GM12878 (cell line): Measurements from ENCODE around the gene POMT1. TPM values are rescaled to one million over a fixed set of nuclear protein-coding genes. Genes with fewer than 3 reads are reported as not detected.
A peak's percentile ranks its signal among the peaks of the same experiment; 100 is the strongest.

Experiments
- BCL11A ChIP-seq: IDR thresholded peaks from 2 replicates; pipeline ENCODE4 v1.6.1; 2011; ENCODE audit warnings: low read depth, low read length
- CBX5 ChIP-seq: sonication (generic); IDR thresholded peaks from 2 replicates; pipeline ENCODE4 v1.6.1; 2016; ENCODE audit warnings: low read depth, moderate library complexity, mild to moderate bottlenecking, inconsistent platforms
- CHD1 ChIP-seq: IDR thresholded peaks from 2 replicates; pipeline ENCODE4 v1.6.1; 2012; ENCODE audit warnings: low read depth, low read length, improper control_type of control experiment
- HDGF ChIP-seq: fragments of 450-650 bp; IDR thresholded peaks from 2 replicates; pipeline ENCODE4 v1.6.1; 2016; ENCODE audit warnings: antibody characterized with exemption
- JUND ChIP-seq: IDR thresholded peaks from 2 replicates; pipeline ENCODE4 v1.6.1; 2012; ENCODE audit warnings: low read depth, mild to moderate bottlenecking, low read length, improper control_type of control experiment, moderate library complexity
- LARP7 ChIP-seq: fragments of 450-650 bp; IDR thresholded peaks from 2 replicates; pipeline ENCODE4 v1.6.1; 2017; ENCODE audit warnings: mild to moderate bottlenecking
- NFIC ChIP-seq: IDR thresholded peaks from 2 replicates; pipeline ENCODE4 v1.6.1; 2012; ENCODE audit warnings: low read depth, mild to moderate bottlenecking, inconsistent platforms, low read length, moderate library complexity
- NFYA ChIP-seq: IDR thresholded peaks from 2 replicates; pipeline ENCODE4 v1.6.1; 2011; ENCODE audit warnings: low read depth, mild to moderate bottlenecking, low read length, improper control_type of control experiment, borderline replicate concordance
- NR2C2 ChIP-seq: IDR thresholded peaks from 2 replicates; pipeline ENCODE4 v1.6.1; 2011; ENCODE audit warnings: borderline replicate concordance, low read depth; ENCODE audit not compliant: control insufficient read depth, insufficient read length
- POU2F2 ChIP-seq: IDR thresholded peaks from 3 replicates; pipeline ENCODE4 v1.6.1; 2011; ENCODE audit warnings: low read depth, mild to moderate bottlenecking, low read length, borderline replicate concordance
- SMC3 ChIP-seq: IDR thresholded peaks from 2 replicates; pipeline ENCODE4 v1.6.1; 2011; ENCODE audit warnings: low read length, improper control_type of control experiment, borderline replicate concordance
- TCF12 ChIP-seq: IDR thresholded peaks from 2 replicates; pipeline ENCODE4 v1.6.1; 2011; ENCODE audit warnings: low read depth, mild to moderate bottlenecking, low read length
- YY1 ChIP-seq: IDR thresholded peaks from 2 replicates; pipeline ENCODE4 v1.6.1; 2011; ENCODE audit warnings: low read depth, mild to moderate bottlenecking, low read length
- ZBED1 ChIP-seq: IDR thresholded peaks from 2 replicates; pipeline ENCODE4 v1.6.1; 2016; ENCODE audit warnings: borderline replicate concordance
- ZBTB33 ChIP-seq: fragments of 450-650 bp; IDR thresholded peaks from 2 replicates; pipeline ENCODE4 v1.6.1; 2017; ENCODE audit warnings: mild to moderate bottlenecking
- ZNF592 ChIP-seq: fragments of 450-650 bp; IDR thresholded peaks from 2 replicates; pipeline ENCODE4 v1.6.1; 2017; ENCODE audit warnings: mild to moderate bottlenecking, moderate library complexity
- polyA plus RNA-seq, 11 experiments: library from polyadenylated mRNA; depleted of rRNA in 4 of 11; unstranded in 6 of 11; stranded (reverse) in 5 of 11; fragments of >200 nt; fragmentation: Nextera tagmentation in 4 of 11; fragmentation: Illumina TruSeq in 1 of 11; extraction: Ambion mirVana in 4 of 11; extraction: Trizol in 1 of 11; gene quantifications; 1 replicate in 1 of 11; 2 replicates in 10 of 11; pipeline versions ENCODE4 v1.2.1 to v1.2.3, GENCODE V29; 2011 to 2016; ENCODE audit warnings: inconsistent platforms in 2 of 11, missing spikeins in 2 of 11, low read depth in 1 of 11
- total RNA-seq, 4 experiments: library from RNA; depleted of rRNA in 3 of 4; stranded (reverse); fragments of >200 nt in 3 of 4; fragmentation: Illumina TruSeq in 1 of 4; extraction: Trizol in 1 of 4; gene quantifications; 2 replicates each; pipeline versions ENCODE4 v1.2.1 to v1.2.3, GENCODE V29; 2013 to 2021
- TF ChIP-seq, protein P1 (sequence below): fragments of 150-350 bp; IDR thresholded peaks from 2 replicates; pipeline ENCODE4 v1.6.1; 2014; ENCODE audit warnings: mild to moderate bottlenecking, low read depth, low read length
- TF ChIP-seq, protein P2 (sequence below), 3 experiments: IDR thresholded peaks in 2 of 3; conservative IDR thresholded peaks in 1 of 3; 2 replicates each; pipeline ENCODE4 v1.5.1; 2011; ENCODE audit warnings: low read depth in 3 of 3, low read length in 3 of 3, mild to moderate bottlenecking in 3 of 3, control low read depth in 2 of 3, moderate library complexity in 2 of 3, inconsistent platforms in 1 of 3, mixed read lengths in 1 of 3; ENCODE audit not compliant: control insufficient read depth in 2 of 3, insufficient read depth in 1 of 3; ENCODE audit errors: extremely low read depth in 1 of 3
- TF ChIP-seq, protein P3 (sequence below): IDR thresholded peaks from 2 replicates; pipeline ENCODE4 v1.6.1; 2012; ENCODE audit warnings: low read depth, low read length, improper control_type of control experiment

The POMT1 gene
- total and polyA plus RNA-seq, 10 of the 15 experiments (the other 5 are each of a cell fraction or from before 2014, with no cell fraction given): 1.2 to 19.2 (median 12.6) TPM

- TF ChIP-seq, protein P1, sequence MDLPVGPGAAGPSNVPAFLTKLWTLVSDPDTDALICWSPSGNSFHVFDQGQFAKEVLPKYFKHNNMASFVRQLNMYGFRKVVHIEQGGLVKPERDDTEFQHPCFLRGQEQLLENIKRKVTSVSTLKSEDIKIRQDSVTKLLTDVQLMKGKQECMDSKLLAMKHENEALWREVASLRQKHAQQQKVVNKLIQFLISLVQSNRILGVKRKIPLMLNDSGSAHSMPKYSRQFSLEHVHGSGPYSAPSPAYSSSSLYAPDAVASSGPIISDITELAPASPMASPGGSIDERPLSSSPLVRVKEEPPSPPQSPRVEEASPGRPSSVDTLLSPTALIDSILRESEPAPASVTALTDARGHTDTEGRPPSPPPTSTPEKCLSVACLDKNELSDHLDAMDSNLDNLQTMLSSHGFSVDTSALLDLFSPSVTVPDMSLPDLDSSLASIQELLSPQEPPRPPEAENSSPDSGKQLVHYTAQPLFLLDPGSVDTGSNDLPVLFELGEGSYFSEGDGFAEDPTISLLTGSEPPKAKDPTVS: no peak
- no peak for TF ChIP-seq ZNF592
- TF ChIP-seq CBX5: no peak
- no peak for TF ChIP-seq NFYA
- no peak for TF ChIP-seq NFIC
- no peak for TF ChIP-seq JUND
- no peak for TF ChIP-seq CHD1
- TF ChIP-seq ZBED1: no peak
- TF ChIP-seq LARP7: 0 out of 2 replicates have a peak, but pooled peaks have one; percentile 53
- no peak for TF ChIP-seq SMC3
- no peak for TF ChIP-seq HDGF
- TF ChIP-seq POU2F2: no peak
- TF ChIP-seq BCL11A: no peak
- TF ChIP-seq, protein P2, sequence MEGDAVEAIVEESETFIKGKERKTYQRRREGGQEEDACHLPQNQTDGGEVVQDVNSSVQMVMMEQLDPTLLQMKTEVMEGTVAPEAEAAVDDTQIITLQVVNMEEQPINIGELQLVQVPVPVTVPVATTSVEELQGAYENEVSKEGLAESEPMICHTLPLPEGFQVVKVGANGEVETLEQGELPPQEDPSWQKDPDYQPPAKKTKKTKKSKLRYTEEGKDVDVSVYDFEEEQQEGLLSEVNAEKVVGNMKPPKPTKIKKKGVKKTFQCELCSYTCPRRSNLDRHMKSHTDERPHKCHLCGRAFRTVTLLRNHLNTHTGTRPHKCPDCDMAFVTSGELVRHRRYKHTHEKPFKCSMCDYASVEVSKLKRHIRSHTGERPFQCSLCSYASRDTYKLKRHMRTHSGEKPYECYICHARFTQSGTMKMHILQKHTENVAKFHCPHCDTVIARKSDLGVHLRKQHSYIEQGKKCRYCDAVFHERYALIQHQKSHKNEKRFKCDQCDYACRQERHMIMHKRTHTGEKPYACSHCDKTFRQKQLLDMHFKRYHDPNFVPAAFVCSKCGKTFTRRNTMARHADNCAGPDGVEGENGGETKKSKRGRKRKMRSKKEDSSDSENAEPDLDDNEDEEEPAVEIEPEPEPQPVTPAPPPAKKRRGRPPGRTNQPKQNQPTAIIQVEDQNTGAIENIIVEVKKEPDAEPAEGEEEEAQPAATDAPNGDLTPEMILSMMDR (IDR thresholded peaks at IDR 0.05 in 2 of 3, conservative IDR thresholded peaks at IDR 0.05 in 1 of 3; ENCODE audit: control insufficient read depth in 2 of 3, extremely low read depth in 1 of 3, insufficient read depth in 1 of 3, low read depth in 3 of 3, low read length in 3 of 3): no peak
- TF ChIP-seq ZBTB33: peak; percentile 66; the same call in 1 of the 2 replicates
- TF ChIP-seq YY1: peak; percentile 59; the same call in 1 of the 2 replicates
- no peak for TF ChIP-seq TCF12
- TF ChIP-seq NR2C2: no peak
- TF ChIP-seq, protein P3, sequence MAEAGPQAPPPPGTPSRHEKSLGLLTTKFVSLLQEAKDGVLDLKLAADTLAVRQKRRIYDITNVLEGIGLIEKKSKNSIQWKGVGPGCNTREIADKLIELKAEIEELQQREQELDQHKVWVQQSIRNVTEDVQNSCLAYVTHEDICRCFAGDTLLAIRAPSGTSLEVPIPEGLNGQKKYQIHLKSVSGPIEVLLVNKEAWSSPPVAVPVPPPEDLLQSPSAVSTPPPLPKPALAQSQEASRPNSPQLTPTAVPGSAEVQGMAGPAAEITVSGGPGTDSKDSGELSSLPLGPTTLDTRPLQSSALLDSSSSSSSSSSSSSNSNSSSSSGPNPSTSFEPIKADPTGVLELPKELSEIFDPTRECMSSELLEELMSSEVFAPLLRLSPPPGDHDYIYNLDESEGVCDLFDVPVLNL: no peak
Measured at GRCh38 chr9:131530920-131531832, 28.5 kb downstream of the POMT1 start, which contains the start of gene UCK1 (continued).
